Duodenal mucosa (tissue), 2 donors: Measurements from ENCODE around the gene NPIPB6.
A peak's percentile ranks its signal among the peaks of the same experiment; 100 is the strongest.
"Not testable (repeated sequence)": the region's sequence is repeated elsewhere in the genome, so short reads cannot be mapped to it uniquely, and the experiment has no call there.

Source experiments
- H3K27ac ChIP-seq: one replicate; pipeline ENCODE4 v1.7.0; 2013; ENCODE audit warnings: low read depth, low read length
- H3K27me3 ChIP-seq, 2 donors: one replicate each; pipeline ENCODE4 v1.7.0; 2013; ENCODE audit warnings: low read length in 2 of 2, control low read depth in 1 of 2; ENCODE audit not compliant: insufficient read depth in 2 of 2, control insufficient read depth in 1 of 2
- H3K36me3 ChIP-seq, 2 donors: one replicate each; pipeline ENCODE4 v1.7.0; 2013; ENCODE audit warnings: low read length in 2 of 2, control low read depth in 1 of 2; ENCODE audit not compliant: insufficient read depth in 2 of 2, control insufficient read depth in 1 of 2
- H3K4me1 ChIP-seq, 2 donors: one replicate each; pipeline ENCODE4 v1.7.0; 2013; ENCODE audit warnings: low read length in 2 of 2, control low read depth in 1 of 2; ENCODE audit not compliant: insufficient read depth in 2 of 2, control insufficient read depth in 1 of 2
- H3K4me3 ChIP-seq, 2 donors: one replicate each; pipeline ENCODE4 v1.7.0; 2013; ENCODE audit warnings: low read length in 2 of 2, low read depth in 1 of 2
- H3K9ac ChIP-seq, 2 donors: one replicate each; pipeline ENCODE4 v1.7.0; 2013; ENCODE audit warnings: low read length in 2 of 2, low read depth in 1 of 2
- H3K9me3 ChIP-seq, 2 donors: one replicate each; pipeline ENCODE4 v1.7.0; 2013; ENCODE audit warnings: low read length in 2 of 2, control low read depth in 1 of 2; ENCODE audit not compliant: control insufficient read depth in 1 of 2

The NPIPB6 gene

DNA sequence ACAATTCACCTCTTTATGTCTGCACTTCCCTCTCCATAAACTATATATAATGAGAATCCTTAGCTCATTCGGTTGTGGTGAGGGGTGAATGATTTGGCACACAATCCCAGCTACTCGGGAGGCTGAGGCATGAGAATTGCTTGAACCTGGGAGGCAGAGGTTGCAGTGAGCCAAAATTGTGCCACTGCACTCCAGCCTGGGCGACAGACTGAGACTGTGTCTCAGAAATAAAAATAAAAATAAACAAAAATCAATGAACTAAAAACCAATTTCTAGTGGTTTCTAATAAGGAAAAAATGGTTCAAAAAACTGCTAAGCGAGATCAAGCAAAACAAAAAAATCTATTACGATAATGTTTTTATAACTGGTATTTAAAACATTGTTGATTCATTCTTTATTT, at the start of gene NPIPB6:
Gene NPIPB6, minus strand, starts transcription at position 101 of the 400 bp plus-strand sequence. CDS start 686 bp downstream, outside the sequence.
- H3K9me3 ChIP-seq, H3K4me1 ChIP-seq, H3K27me3 ChIP-seq, H3K4me3 ChIP-seq, H3K9ac ChIP-seq, H3K36me3 ChIP-seq, H3K27ac ChIP-seq: not testable (repeated sequence)

DNA sequence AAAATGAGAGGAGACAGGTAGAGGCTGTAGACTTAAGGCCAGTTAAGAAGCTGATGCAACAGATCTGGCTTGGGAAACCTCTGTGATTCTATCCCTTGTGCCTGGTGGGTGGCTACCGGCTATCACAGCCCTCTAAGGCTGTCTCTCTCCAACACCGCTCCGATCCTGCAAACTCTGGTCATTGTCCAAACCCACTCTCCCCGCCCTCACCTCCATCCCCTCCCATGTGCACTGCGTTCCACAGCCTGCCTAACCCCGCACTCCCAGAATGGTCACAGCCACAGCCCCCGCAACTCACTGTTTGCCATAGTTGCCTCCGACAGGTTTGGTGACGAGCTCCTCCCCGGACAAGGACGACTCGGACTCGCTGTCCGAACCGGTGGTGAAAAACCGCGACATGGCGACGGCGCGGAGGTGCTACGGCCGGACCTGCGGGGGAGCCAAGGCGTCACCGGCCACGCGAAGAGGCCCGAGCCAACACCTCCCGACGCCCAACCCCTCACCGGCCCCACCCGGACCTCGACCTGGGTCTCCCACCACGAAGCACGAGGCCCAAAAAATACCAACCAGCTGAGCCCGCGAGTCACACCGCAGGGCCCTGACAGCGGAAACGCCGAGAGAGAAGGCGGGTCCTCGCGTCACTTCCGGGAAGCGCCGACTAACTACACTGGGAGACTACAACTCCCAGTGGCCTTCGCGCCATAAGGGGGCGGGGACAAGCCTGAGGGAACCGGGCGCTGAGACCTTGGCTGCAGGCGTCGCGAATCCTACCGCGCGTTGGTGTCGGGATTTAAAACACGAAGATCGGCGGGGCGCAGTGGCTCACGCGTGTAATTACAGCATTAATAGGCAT, 40.1 kb upstream of the NPIPB6 start, which contains the start of gene EIF3CL:
Gene EIF3CL, minus strand, starts transcription at position 622 of the 853 bp plus-strand sequence. Its CDS starts 223 bp downstream, at position 399.
- not testable (repeated sequence) for H3K4me1 ChIP-seq, H3K36me3 ChIP-seq, H3K9me3 ChIP-seq, H3K9ac ChIP-seq, H3K27me3 ChIP-seq, H3K27ac ChIP-seq
- peak within 1 kb of the TSS in 1 of 2 donors; percentile 48 for H3K4me3 ChIP-seq

DNA sequence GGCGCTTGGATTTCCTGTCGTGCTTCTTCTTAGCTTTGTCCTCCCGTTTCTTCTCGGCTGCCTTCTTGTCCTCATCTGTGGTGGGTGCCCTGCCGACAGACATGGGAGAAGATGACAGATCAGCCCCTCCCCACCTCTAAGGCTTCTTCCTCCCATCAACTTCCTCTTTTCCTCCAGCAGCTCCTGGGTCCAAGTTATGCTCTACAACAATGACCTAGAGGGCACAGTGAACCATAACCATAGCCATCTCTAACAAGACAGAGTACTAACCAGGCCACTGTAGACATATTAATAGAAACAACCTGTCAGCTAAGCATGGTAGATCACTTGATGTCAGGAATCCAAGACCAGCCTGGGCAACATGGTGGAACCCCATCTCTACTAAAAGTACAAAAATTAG, 28.7 kb upstream of the NPIPB6 start:
- H3K4me3 ChIP-seq, H3K9me3 ChIP-seq, H3K4me1 ChIP-seq, H3K27ac ChIP-seq, H3K36me3 ChIP-seq, H3K27me3 ChIP-seq, H3K9ac ChIP-seq: not testable (repeated sequence)

- H3K27ac ChIP-seq, H3K9ac ChIP-seq, H3K27me3 ChIP-seq, H3K9me3 ChIP-seq, H3K36me3 ChIP-seq, H3K4me1 ChIP-seq, H3K4me3 ChIP-seq: not testable (repeated sequence)
Measured at GRCh38 chr16:28382177-28382867, 19.0 kb upstream of the NPIPB6 start.

GRCh38 chr16:28377822-28378221, 14.5 kb upstream of the NPIPB6 start:
- H3K4me3 ChIP-seq, H3K27me3 ChIP-seq, H3K9me3 ChIP-seq, H3K4me1 ChIP-seq, H3K36me3 ChIP-seq, H3K27ac ChIP-seq, H3K9ac ChIP-seq: not testable (repeated sequence)

- not testable (repeated sequence) for H3K36me3 ChIP-seq, H3K27ac ChIP-seq, H3K27me3 ChIP-seq, H3K9me3 ChIP-seq, H3K9ac ChIP-seq, H3K4me3 ChIP-seq, H3K4me1 ChIP-seq
Measured at GRCh38 chr16:28377108-28377625, 13.9 kb upstream of the NPIPB6 start.

DNA sequence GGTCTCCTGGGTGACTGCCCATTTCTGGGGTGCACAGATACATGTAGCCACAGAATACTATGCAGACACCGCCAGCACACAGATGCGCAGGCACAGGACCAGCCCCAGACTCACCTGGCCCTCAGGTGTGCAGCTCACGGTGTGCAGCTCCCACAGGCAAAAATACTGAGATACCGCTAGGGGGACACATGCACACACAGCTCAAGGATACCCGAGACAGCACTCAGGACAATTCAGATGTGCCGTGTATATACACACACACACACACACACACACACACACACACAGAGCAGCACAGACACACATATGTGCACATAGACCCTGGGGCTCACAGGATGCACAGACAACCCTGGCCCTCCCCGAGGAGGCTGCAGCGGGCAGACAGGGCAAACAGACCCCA, 11.8 kb upstream of the NPIPB6 start:
- H3K36me3 ChIP-seq, H3K4me1 ChIP-seq, H3K9me3 ChIP-seq, H3K9ac ChIP-seq, H3K4me3 ChIP-seq, H3K27ac ChIP-seq, H3K27me3 ChIP-seq: not testable (repeated sequence)

DNA sequence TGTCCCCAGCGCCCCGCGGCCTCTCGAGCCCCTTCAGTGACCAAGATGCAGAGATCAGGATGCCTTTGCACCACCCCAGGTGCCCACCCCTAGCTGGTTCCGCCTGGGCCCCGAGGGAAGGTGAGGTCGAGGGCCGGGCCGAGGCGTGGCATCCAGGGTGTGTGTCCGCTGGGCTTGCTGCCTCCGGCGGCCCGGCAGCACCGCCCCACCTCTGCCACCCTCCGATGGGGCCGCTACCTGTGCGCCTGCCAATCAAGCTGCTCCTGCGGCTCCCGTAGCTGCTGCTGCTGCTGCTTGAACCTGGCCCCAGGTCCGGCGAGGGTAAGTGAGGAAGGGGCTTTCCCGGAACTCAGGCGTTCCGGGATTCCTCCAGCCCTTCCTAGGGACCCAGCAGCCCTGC, 11.0 kb upstream of the NPIPB6 start:
- not testable (repeated sequence) for H3K36me3 ChIP-seq, H3K9ac ChIP-seq, H3K9me3 ChIP-seq, H3K4me3 ChIP-seq, H3K27me3 ChIP-seq, H3K27ac ChIP-seq, H3K4me1 ChIP-seq

GRCh38 chr16:28367926-28368325, 4.6 kb upstream of the NPIPB6 start:
- H3K27me3 ChIP-seq, H3K36me3 ChIP-seq, H3K9me3 ChIP-seq, H3K4me1 ChIP-seq, H3K4me3 ChIP-seq, H3K9ac ChIP-seq, H3K27ac ChIP-seq: not testable (repeated sequence)

GRCh38 chr16:28364268-28365173, 1.2 kb upstream of the NPIPB6 start:
- H3K9me3 ChIP-seq, H3K4me3 ChIP-seq, H3K36me3 ChIP-seq, H3K9ac ChIP-seq, H3K27me3 ChIP-seq, H3K27ac ChIP-seq, H3K4me1 ChIP-seq: not testable (repeated sequence)
